Measurements from ENCODE around the gene AOX1.

- no peak for TF ChIP-seq CTCF (IDR thresholded peaks at IDR 0.05; ENCODE audit: low read depth, low read length)
- TF ChIP-seq MAX (IDR thresholded peaks at IDR 0.05; ENCODE audit: low read depth, low read length): no peak
- no peak for TF ChIP-seq POLR2A (IDR thresholded peaks at IDR 0.05; ENCODE audit: extremely low read depth, insufficient read length)
- no peak for TF ChIP-seq MYC (IDR thresholded peaks at IDR 0.05; ENCODE audit: low read depth, low read length)
These were observed 91.4 kb downstream of the AOX1 start for GRCh38 chr2:200677171-200677570.
